Caco-2 (cell line): Measurements from ENCODE around the gene SLC37A1. TPM values are rescaled to one million over a fixed set of nuclear protein-coding genes. Genes with fewer than 3 reads are reported as not detected.

Experiments
- BruUV-seq: library from RNA; stranded (reverse); fragments of 400-500 nt; replicated peaks from 2 replicates; lab custom pipeline; 2021; lab: Mats Ljungman, UMichigan
- CTCF ChIA-PET: fragments of 300-600 bp; sonication (Branson Sonifier 250); formaldehyde crosslinking; loops from one replicate; lab custom pipeline; 2022; ENCODE audit warnings: antibody characterized with exemption; lab: Charles Lee
- POLR2A ChIA-PET: fragments of 300-600 bp; sonication (Branson Sonifier 250); formaldehyde crosslinking; loops from one replicate; lab custom pipeline; 2022; ENCODE audit warnings: antibody characterized with exemption; lab: Charles Lee
- DNase-seq, 2 experiments: peaks; one replicate each; pipeline versions ENCODE4 v3.0.0 to v3.0.0-alpha.2; 2020 to 2022
- H3K27me3 ChIP-seq: replicated peaks from 2 replicates; pipeline ENCODE4 v1.6.0; 2011; ENCODE audit warnings: low read length; ENCODE audit not compliant: control insufficient read depth, insufficient read depth
- H3K36me3 ChIP-seq: 2 replicates; pipeline ENCODE4 v1.5.1; 2011; ENCODE audit warnings: low read length; ENCODE audit not compliant: control insufficient read depth, insufficient read depth
- H3K4me1 ChIP-seq: fragments of 250-450 bp; sonication (Bioruptor Pico); 2 replicates; pipeline ENCODE4 v1.5.1; 2020; ENCODE audit warnings: mild to moderate bottlenecking
- H3K4me3 ChIP-seq: 2 replicates; pipeline ENCODE4 v1.5.1; 2011; ENCODE audit warnings: low read depth, mild to moderate bottlenecking, control low read depth, low read length
- H3K9me3 ChIP-seq: fragments of 250-450 bp; sonication (Bioruptor Pico); 2 replicates; pipeline ENCODE4 v1.5.1; 2020; ENCODE audit warnings: mild to moderate bottlenecking, moderate library complexity
- H3K27ac Mint-ChIP-seq: one replicate; pipeline ENCODE4 v1.8.0; 2022; ENCODE audit warnings: mixed read lengths; ENCODE audit not compliant: unreplicated experiment
- H3K27me3 Mint-ChIP-seq: one replicate; pipeline ENCODE4 v1.8.0; 2022; ENCODE audit warnings: mixed read lengths; ENCODE audit not compliant: insufficient read depth, unreplicated experiment
- H3K36me3 Mint-ChIP-seq: one replicate; pipeline ENCODE4 v1.8.0; 2022; ENCODE audit warnings: mild to moderate bottlenecking, mixed read lengths; ENCODE audit not compliant: insufficient read depth, unreplicated experiment
- H3K4me1 Mint-ChIP-seq: one replicate; pipeline ENCODE4 v1.8.0; 2022; ENCODE audit warnings: low read depth, mixed read lengths; ENCODE audit not compliant: unreplicated experiment
- H3K4me3 Mint-ChIP-seq: one replicate; pipeline ENCODE4 v1.8.0; 2022; ENCODE audit warnings: mild to moderate bottlenecking, moderate library complexity, mixed read lengths; ENCODE audit not compliant: unreplicated experiment
- H3K9me3 Mint-ChIP-seq: one replicate; pipeline ENCODE4 v1.8.0; 2022; ENCODE audit warnings: mixed read lengths; ENCODE audit not compliant: unreplicated experiment
- intact Hi-C: fragments of 100-400 bp; cut with micrococcal nuclease; formaldehyde crosslinking; loops from one replicate; pipeline ENCODE4 v1.10.0; 2022; ENCODE audit not compliant: unreplicated experiment
- total RNA-seq: library from RNA; stranded (reverse); gene quantifications from 2 replicates; pipeline ENCODE4 v1.2.3, GENCODE V29; 2022
- TF ChIP-seq, protein P1 (sequence below), 2 experiments: fragments of 200-600 bp in 1 of 2; IDR thresholded peaks; 1 replicate in 1 of 2; 2 replicates in 1 of 2; pipeline versions ENCODE4 v1.5.1 to v1.8.0; 2011 to 2022; ENCODE audit warnings: antibody characterized with exemption in 1 of 2, control low read depth in 1 of 2, inconsistent platforms in 1 of 2, low read depth in 1 of 2, low read length in 1 of 2, mild to moderate bottlenecking in 1 of 2, moderate library complexity in 1 of 2; ENCODE audit not compliant: insufficient read depth in 1 of 2, severe bottlenecking in 1 of 2, unreplicated experiment in 1 of 2

SLC37A1 gene
- total RNA-seq, 1 experiment from 2014 or later = 9.8 TPM

DNA sequence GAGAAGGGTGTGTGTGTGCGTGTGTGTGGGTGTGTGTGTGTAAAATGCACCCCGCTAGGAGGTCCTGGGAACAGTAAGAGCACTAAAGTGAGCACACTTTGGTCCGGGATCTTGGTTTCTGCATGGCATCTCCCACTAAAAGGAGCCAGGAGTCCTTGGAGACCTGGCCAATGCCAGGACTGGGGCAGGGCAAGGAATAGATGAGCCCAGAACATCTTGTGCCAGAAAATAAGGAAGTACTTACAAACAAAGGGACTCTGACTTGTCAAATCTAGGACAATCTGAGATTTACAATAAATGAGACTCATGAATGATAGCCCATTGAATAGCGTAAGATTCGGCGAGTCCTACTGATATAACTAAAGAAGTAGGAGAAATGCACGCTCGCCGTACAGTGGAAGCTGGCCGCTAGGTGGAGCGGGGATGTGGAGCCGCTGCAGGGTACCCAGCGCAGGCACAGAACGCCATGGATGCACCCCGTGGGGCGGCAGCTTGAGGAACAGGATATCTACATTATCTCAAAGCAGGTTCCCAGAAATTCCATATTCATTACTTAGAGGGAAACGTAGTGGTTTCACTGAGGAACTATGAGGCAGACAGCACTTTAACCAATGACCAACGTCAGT lies 7.1 kb downstream of the SLC37A1 start:
- no peak overlapping the region for H3K4me3 Mint-ChIP-seq
- H3K4me1 ChIP-seq = peaks cover 13% of the 10 kb centered on the region
- no peaks in the 10 kb centered on the region for H3K9me3 Mint-ChIP-seq
- H3K36me3 Mint-ChIP-seq = peaks cover 5% of the 10 kb centered on the region
- peaks cover 6% of the 10 kb centered on the region for H3K4me1 Mint-ChIP-seq
- no peaks in the 10 kb centered on the region for H3K27me3 Mint-ChIP-seq
- no peak for DNase-seq
- ChIA-PET POLR2A (interaction anchor here (0.6 kb wide), 1 partner anchor 19 kb away, joined by 3 read pairs; no protein-coding TSS in a partner anchor), CTCF (no interaction called here)
- TF ChIP-seq, protein P1, sequence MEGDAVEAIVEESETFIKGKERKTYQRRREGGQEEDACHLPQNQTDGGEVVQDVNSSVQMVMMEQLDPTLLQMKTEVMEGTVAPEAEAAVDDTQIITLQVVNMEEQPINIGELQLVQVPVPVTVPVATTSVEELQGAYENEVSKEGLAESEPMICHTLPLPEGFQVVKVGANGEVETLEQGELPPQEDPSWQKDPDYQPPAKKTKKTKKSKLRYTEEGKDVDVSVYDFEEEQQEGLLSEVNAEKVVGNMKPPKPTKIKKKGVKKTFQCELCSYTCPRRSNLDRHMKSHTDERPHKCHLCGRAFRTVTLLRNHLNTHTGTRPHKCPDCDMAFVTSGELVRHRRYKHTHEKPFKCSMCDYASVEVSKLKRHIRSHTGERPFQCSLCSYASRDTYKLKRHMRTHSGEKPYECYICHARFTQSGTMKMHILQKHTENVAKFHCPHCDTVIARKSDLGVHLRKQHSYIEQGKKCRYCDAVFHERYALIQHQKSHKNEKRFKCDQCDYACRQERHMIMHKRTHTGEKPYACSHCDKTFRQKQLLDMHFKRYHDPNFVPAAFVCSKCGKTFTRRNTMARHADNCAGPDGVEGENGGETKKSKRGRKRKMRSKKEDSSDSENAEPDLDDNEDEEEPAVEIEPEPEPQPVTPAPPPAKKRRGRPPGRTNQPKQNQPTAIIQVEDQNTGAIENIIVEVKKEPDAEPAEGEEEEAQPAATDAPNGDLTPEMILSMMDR (IDR thresholded peaks at IDR 0.05; ENCODE audit: insufficient read depth in 1 of 2, low read depth in 1 of 2, low read length in 1 of 2, severe bottlenecking in 1 of 2, unreplicated experiment in 1 of 2) = peak in 1 of 2 experiments; percentile 3
- no TSS peak for BruUV-seq
- H3K27ac Mint-ChIP-seq = no peak overlapping the region
- H3K36me3 ChIP-seq = no peaks in the 10 kb centered on the region
- intact Hi-C loops = no loop called here
- no peak overlapping the region for H3K4me3 ChIP-seq
- H3K27me3 ChIP-seq = no peaks in the 10 kb centered on the region
- no peaks in the 10 kb centered on the region for H3K9me3 ChIP-seq

DNA sequence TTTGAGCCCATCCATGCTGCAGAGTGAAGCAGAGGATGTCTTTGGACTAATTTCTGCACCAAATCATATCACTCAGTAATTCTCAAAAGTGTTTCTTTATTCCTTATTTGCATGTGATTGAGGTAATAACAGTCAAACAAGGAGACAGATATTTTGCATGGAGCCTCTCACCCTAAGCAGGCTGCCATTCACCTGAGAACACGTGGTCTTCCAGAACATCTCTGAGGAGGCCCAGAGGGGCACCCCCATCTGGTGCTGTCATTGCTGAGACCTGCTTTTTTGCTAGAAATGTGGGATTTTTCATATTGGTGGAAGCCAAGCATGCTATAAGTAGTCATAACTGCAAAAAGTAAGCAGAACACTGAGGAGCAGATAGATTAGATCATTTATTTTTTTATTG lies 7.7 kb downstream of the SLC37A1 start:
- ChIA-PET POLR2A (interaction anchor here (0.6 kb wide), 1 partner anchor 18 kb away, joined by 3 read pairs; no protein-coding TSS in a partner anchor), CTCF (no interaction called here)
- no TSS peak for BruUV-seq
- peaks cover 6% of the 10 kb centered on the region for H3K4me1 Mint-ChIP-seq
- H3K27ac Mint-ChIP-seq = no peak overlapping the region
- DNase-seq = no peak
- Histone ChIP-seq H3K9me3 (no peaks in the 10 kb centered on the region), H3K4me1 (peaks cover 6% of the 10 kb centered on the region), H3K36me3 (no peaks in the 10 kb centered on the region), H3K4me3 (no peak overlapping the region), H3K27me3 (no peaks in the 10 kb centered on the region)
- intact Hi-C loops = no loop called here
- peaks cover 5% of the 10 kb centered on the region for H3K36me3 Mint-ChIP-seq
- no peaks in the 10 kb centered on the region for H3K9me3 Mint-ChIP-seq
- TF ChIP-seq, protein P1 (IDR thresholded peaks at IDR 0.05; ENCODE audit: insufficient read depth in 1 of 2, low read depth in 1 of 2, low read length in 1 of 2, severe bottlenecking in 1 of 2, unreplicated experiment in 1 of 2) = no peak
- H3K27me3 Mint-ChIP-seq = no peaks in the 10 kb centered on the region
- H3K4me3 Mint-ChIP-seq = no peak overlapping the region

DNA sequence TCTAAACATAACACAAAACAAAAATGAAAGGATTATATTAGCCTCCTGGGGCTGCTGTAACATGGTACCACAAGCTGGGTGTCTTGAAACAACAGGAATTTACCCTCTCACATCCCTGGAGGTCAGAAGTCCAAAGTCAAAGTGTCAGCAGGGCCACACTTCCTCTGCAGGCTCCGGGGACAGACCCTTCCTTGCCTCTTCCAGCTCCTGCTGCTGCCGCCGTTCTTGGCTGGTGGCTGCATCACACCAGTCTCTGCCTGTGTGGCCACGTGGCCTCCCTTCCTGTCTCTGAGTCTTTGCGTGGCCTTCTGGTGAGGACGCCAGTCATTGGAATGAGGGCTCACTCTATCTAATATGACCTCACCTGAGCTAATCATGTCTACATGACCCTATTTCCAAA lies 8.2 kb downstream of the SLC37A1 start:
- DNase-seq = no peak
- ChIA-PET CTCF (no interaction called here), POLR2A (no interaction called here)
- H3K4me1 Mint-ChIP-seq = peaks cover 6% of the 10 kb centered on the region
- Histone ChIP-seq H3K9me3 (no peaks in the 10 kb centered on the region), H3K36me3 (no peaks in the 10 kb centered on the region), H3K4me1 (peaks cover 2% of the 10 kb centered on the region), H3K4me3 (no peak overlapping the region), H3K27me3 (no peaks in the 10 kb centered on the region)
- intact Hi-C loops = no loop called here
- no peak overlapping the region for H3K27ac Mint-ChIP-seq
- no peak overlapping the region for H3K4me3 Mint-ChIP-seq
- no peaks in the 10 kb centered on the region for H3K27me3 Mint-ChIP-seq
- TF ChIP-seq, protein P1 (IDR thresholded peaks at IDR 0.05; ENCODE audit: insufficient read depth in 1 of 2, low read depth in 1 of 2, low read length in 1 of 2, severe bottlenecking in 1 of 2, unreplicated experiment in 1 of 2) = no peak
- peaks cover 5% of the 10 kb centered on the region for H3K36me3 Mint-ChIP-seq
- H3K9me3 Mint-ChIP-seq = no peaks in the 10 kb centered on the region
- BruUV-seq = no TSS peak
